Skeletal muscle tissue (tissue), 4 donors: Measurements from ENCODE around the gene HSDL1. TPM values are rescaled to one million over a fixed set of nuclear protein-coding genes. Genes with fewer than 3 reads are reported as not detected.

Experiments
- H3K27ac ChIP-seq: one replicate; pipeline ENCODE4 v1.7.0; 2013; ENCODE audit warnings: mild to moderate bottlenecking, low read depth, low read length, inconsistent platforms
- H3K27me3 ChIP-seq, 3 donors: one replicate each; pipeline ENCODE4 v1.7.0; 2013; ENCODE audit warnings: low read length in 3 of 3; ENCODE audit not compliant: control insufficient read depth in 3 of 3, insufficient read depth in 3 of 3
- H3K36me3 ChIP-seq, 3 donors: one replicate each; pipeline ENCODE4 v1.7.0; 2013; ENCODE audit warnings: low read length in 3 of 3; ENCODE audit not compliant: control insufficient read depth in 3 of 3, insufficient read depth in 3 of 3
- H3K4me1 ChIP-seq, 3 donors: one replicate each; pipeline ENCODE4 v1.7.0; 2013; ENCODE audit warnings: low read length in 3 of 3, mild to moderate bottlenecking in 3 of 3; ENCODE audit not compliant: control insufficient read depth in 3 of 3, insufficient read depth in 3 of 3
- H3K4me3 ChIP-seq, 3 donors: one replicate each; pipeline ENCODE4 v1.7.0; 2013; ENCODE audit warnings: low read length in 3 of 3
- H3K9ac ChIP-seq, 3 donors: one replicate each; pipeline ENCODE4 v1.7.0; 2013; ENCODE audit warnings: low read length in 3 of 3, mild to moderate bottlenecking in 3 of 3, moderate library complexity in 2 of 3, low read depth in 1 of 3
- H3K9me3 ChIP-seq, 3 donors: one replicate each; pipeline ENCODE4 v1.7.0; 2013; ENCODE audit warnings: low read length in 3 of 3; ENCODE audit not compliant: control insufficient read depth in 3 of 3
- total RNA-seq: library from RNA; depleted of rRNA; stranded (reverse); fragments of >200 nt; gene quantifications from one replicate; pipeline ENCODE4 v1.2.3, GENCODE V29; 2014
- donor health status: Osteomylitis.

HSDL1 gene
- total RNA-seq, 1 donor from 2014 or later: 17.2 TPM

DNA sequence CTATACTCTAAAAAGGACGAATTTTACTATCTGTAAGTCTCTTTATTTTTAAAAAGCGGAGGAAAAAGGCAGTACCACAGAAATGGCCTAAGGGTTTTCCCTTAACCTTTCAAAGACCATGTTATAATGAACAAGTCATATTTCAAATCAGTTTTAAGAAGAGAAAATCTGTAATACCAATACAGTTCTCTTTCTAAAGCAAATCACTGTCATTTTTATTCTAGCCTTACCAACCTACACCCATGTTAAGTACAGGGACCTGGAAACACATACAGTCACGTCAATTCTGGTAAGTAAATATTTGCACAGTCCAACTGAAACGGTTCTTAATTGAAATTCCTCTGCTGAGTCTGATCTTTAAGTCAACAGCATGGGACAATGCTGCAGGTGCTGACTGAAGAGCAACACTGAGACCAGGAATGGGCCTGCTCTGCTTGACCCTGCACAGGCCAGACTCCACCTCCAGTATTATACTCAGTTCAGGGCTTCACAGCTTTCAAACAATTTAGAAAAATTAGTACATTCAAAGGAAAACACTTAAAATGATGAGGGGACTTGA lies 48.5 kb downstream of the HSDL1 start:
- Histone ChIP-seq H3K4me3 (no peak overlapping the region), H3K9ac (no peak overlapping the region), H3K9me3 (no peaks in the 10 kb centered on the region), H3K27ac (no peak overlapping the region), H3K27me3 (no peaks in the 10 kb centered on the region), H3K4me1 (no peaks in the 10 kb centered on the region), H3K36me3 (peaks cover 36 to 64% (median 53%) of the 10 kb centered on the region in 3 donors)

DNA sequence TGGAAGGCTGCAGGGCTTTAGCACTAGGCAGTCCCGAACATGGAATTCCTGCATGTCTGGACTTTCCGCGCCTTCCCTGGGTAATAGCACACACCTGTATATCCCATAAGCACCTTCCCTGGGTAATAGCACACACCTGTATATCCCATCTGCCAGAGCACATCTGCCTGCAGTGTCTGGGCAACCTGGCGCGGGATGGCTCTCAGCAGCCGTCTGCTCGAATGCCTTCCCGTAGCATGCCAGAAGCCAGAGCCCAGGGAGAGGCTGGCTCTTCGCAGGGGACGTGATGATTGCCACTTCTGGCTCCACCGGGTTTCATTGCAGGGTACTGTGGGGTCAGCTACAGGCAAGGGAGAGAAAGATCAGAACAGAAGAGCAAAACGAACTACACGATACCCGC lies 49.5 kb downstream of the HSDL1 start:
- H3K27me3 ChIP-seq: no peaks in the 10 kb centered on the region
- peaks cover 43 to 73% (median 61%) of the 10 kb centered on the region in 3 donors for H3K36me3 ChIP-seq
- H3K4me1 ChIP-seq: no peaks in the 10 kb centered on the region
- H3K27ac ChIP-seq: no peak overlapping the region
- peak overlapping the region in 1 of 3 donors; percentile 33 for H3K9ac ChIP-seq
- H3K4me3 ChIP-seq: no peak overlapping the region
- no peaks in the 10 kb centered on the region for H3K9me3 ChIP-seq

DNA sequence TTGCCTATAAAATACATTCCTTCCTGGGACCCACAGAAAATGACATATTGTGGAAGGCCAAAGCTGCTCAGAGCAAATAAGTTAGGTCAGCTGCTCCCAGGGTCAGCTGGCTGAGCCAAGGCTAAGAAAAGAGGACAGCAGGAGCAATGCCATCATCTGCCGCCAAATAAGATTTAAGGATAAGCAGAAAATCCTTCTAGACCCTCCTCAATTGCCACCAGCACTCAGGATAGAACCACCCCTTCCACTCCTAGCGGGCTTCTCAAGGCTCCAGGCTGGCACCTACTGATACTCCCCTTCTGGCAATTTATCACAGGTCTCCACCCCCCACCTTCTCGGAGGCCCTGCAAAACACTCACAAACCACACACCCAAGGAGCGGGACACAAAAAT lies 51.1 kb downstream of the HSDL1 start:
- Histone ChIP-seq H3K4me3 (no peak overlapping the region), H3K9me3 (no peaks in the 10 kb centered on the region), H3K9ac (no peak overlapping the region), H3K27me3 (no peaks in the 10 kb centered on the region), H3K36me3 (peaks cover 54 to 86% (median 74%) of the 10 kb centered on the region in 3 donors), H3K4me1 (no peaks in the 10 kb centered on the region), H3K27ac (no peak overlapping the region)

DNA sequence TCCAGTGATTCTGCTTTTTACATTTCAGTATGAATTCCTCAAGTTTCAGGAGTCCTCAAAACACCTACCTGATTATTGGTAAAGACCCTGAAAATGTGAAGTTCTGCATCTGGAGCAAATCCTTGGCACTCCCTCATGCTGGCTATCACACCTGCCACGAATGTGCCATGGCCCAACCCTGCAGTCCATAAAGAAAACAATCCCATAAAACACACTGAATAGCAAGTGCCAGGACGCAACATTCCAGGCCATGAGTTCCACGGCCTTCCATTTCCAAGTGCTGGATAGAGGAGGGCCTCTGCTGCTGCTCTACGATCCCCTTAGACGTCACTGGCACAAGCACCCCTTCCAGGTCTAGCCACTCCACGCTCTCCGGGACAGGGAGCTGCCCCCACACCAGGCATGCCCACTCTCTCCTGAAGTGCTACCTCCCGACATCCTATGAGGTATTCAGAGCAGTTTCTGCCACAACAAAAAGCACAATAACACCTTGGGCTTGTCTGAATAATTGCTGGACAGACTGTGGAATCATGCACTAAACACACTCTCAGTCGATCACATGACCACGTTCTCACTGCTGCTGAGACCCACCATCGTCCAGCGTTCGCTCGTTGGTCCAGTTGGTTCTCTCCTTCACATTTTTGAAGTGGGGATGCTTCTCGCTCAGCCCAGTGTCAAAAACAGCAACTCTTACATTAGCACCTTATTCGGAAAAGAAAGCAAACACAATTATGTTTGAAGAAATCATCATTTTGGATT lies 51.7 kb downstream of the HSDL1 start:
- Histone ChIP-seq H3K9ac (no peak overlapping the region), H3K4me1 (no peaks in the 10 kb centered on the region), H3K4me3 (no peak overlapping the region), H3K36me3 (peaks cover 60 to 87% (median 77%) of the 10 kb centered on the region in 3 donors), H3K9me3 (no peaks in the 10 kb centered on the region), H3K27ac (no peak overlapping the region), H3K27me3 (no peaks in the 10 kb centered on the region)

DNA sequence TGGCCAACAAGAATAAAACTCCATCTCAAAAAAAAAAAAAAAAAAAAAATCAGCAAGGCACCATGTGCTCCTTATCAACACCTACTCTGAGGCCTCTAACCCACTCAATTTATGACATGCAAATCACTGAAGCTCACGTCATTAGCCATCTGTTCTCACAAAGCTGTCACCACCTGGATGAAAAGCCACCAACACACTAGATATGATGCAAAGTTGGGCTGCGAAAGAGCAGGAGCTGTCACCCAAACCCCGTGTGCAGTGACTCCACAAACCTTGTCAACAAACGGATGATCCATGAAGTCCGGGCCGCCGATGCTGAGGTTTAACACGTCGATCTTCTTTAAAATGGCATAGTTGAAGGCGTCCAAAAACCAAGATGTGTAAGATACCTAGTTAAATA lies 53.5 kb downstream of the HSDL1 start:
- H3K9me3 ChIP-seq: no peaks in the 10 kb centered on the region
- no peak overlapping the region for H3K27ac ChIP-seq
- no peaks in the 10 kb centered on the region for H3K27me3 ChIP-seq
- no peak overlapping the region for H3K9ac ChIP-seq
- H3K4me3 ChIP-seq: no peak overlapping the region
- H3K4me1 ChIP-seq: no peaks in the 10 kb centered on the region
- H3K36me3 ChIP-seq: peaks cover 63 to 89% (median 77%) of the 10 kb centered on the region in 3 donors

DNA sequence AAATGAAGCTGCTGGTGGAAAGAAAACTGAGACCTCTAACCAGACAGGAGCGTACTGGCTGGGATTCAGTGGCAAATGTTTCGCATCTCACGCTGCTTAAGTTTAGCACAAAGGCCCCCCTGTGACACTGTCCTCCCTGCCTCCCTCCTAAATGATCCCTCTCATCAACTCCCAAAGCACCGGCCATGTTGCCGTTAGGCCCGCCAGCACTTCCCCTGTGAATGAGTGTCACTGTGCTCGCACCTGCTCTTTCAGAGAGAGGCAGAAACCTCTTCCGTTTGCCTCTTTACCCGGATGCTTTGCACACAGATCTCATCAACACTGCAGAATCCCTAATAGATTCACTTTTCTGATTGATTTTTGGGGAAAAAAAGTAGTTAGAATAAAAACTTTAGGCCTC lies 54.8 kb downstream of the HSDL1 start:
- Histone ChIP-seq H3K36me3 (peaks cover 65 to 88% (median 79%) of the 10 kb centered on the region in 3 donors), H3K9me3 (no peaks in the 10 kb centered on the region), H3K27ac (no peak overlapping the region), H3K27me3 (no peaks in the 10 kb centered on the region), H3K4me1 (no peaks in the 10 kb centered on the region), H3K9ac (no peak overlapping the region), H3K4me3 (no peak overlapping the region)

DNA sequence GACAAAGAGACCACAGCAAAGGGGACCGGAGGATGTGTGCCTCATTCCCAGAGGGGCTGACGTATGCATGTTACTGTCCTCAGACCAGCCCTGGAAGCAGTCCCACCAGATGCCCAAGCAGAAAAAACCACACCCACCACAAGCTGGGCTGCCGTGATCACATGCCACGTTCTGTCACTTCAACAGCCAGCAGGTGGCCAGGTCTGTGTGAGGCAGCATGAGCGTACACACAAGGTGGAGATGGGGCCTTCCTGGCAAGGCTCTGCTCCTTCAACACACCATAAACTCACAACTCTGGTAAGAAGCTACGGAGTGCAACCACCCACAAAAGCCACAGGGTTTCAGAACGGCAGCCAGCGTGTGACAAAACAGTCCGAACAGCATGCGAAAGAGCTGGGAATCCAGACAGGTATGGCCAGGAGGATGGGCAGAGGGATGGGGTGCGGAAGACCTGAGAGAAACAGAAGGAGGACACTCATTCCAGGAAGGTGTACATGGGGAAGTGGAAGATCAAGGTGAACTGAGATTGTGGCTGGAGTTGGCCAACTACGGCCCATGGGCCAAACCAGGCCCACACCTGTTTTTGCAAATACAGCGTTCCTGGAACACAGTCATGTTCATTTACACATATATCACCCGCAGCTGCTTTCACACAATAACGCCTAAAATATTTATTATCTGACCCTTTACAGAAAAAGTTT lies 56.1 kb downstream of the HSDL1 start:
- H3K9me3 ChIP-seq: no peaks in the 10 kb centered on the region
- H3K36me3 ChIP-seq: peaks cover 61 to 88% (median 85%) of the 10 kb centered on the region in 3 donors
- no peaks in the 10 kb centered on the region for H3K27me3 ChIP-seq
- H3K27ac ChIP-seq: no peak overlapping the region
- H3K4me1 ChIP-seq: no peaks in the 10 kb centered on the region
- H3K4me3 ChIP-seq: no peak overlapping the region
- no peak overlapping the region for H3K9ac ChIP-seq

DNA sequence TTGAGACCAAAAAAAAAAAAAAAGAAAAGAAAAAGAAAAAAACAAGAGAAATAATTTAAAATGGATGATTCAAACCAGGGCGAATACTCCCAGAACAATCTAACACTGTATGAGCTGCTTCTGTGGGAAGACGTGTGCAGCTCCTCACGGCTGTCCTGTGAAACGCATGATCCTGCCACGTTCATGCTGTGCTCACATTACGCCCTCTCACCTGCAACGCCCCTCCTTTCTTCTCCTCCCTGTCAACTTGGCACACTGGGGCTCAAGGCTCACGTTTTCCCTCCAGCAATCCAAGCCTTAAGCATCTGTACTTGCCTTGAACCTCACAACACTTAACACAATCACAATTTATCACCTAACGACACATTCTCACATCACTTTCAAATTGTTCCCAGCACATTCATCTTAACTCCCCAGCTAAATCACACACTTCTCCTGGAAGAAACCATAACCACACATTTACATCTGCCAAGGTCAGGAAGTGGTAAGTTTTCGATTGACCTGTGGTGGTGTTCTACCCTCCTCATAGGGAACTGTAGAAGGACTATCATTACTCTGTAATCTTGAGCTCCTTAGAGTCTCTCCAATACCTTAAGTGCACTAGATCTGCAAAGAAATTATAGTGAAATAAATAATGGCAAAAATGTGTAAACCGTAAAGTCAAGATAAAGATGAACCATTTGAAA lies 57.4 kb downstream of the HSDL1 start:
- Histone ChIP-seq H3K4me3 (no peak overlapping the region), H3K27ac (no peak overlapping the region), H3K9ac (no peak overlapping the region), H3K4me1 (no peaks in the 10 kb centered on the region), H3K27me3 (no peaks in the 10 kb centered on the region), H3K9me3 (no peaks in the 10 kb centered on the region), H3K36me3 (peaks cover 57 to 83% (median 79%) of the 10 kb centered on the region in 3 donors)

DNA sequence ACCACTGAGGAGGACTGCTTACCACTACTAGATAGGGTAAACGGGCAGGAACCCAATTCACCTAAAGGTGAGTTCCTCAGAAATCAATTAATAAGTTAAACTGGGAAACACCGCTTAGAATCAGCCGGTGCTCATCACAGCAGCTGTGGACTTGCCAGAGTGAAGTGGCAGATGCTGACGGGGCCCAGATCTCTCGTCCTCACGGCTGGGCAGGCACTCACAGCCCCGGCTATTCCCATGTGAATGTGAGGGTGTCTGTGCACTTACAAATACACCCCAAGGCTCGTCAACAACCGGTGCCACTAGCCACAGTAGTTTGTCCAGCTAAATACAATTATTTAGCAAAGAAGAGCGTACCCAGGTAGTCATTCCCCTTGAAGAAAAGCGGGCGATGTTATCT lies 58.0 kb downstream of the HSDL1 start:
- Histone ChIP-seq H3K27me3 (no peaks in the 10 kb centered on the region), H3K27ac (no peak overlapping the region), H3K36me3 (peaks cover 61 to 83% (median 80%) of the 10 kb centered on the region in 3 donors), H3K9me3 (no peaks in the 10 kb centered on the region), H3K4me3 (no peak overlapping the region), H3K9ac (no peak overlapping the region), H3K4me1 (no peaks in the 10 kb centered on the region)
